ENCODE results near the gene GLRX3.

DNA sequence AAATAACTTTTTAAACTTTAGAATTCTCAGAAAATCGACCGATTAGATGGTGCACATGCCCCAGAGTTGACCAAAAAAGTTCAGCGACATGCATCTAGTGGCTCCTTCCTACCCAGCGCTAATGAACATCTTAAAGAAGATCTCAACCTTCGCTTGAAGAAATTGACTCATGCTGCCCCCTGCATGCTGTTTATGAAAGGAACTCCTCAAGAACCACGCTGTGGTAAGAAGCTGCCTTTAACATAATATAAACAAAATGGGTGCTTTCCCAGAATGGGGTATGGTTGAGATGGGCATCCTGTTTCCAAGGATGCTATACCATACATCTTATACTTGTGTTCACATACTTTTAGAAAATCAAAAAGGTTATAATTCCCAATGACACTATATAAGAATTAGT is 24.6 kb downstream of the GLRX3 start:
- TF ChIP-seq, protein P1, sequence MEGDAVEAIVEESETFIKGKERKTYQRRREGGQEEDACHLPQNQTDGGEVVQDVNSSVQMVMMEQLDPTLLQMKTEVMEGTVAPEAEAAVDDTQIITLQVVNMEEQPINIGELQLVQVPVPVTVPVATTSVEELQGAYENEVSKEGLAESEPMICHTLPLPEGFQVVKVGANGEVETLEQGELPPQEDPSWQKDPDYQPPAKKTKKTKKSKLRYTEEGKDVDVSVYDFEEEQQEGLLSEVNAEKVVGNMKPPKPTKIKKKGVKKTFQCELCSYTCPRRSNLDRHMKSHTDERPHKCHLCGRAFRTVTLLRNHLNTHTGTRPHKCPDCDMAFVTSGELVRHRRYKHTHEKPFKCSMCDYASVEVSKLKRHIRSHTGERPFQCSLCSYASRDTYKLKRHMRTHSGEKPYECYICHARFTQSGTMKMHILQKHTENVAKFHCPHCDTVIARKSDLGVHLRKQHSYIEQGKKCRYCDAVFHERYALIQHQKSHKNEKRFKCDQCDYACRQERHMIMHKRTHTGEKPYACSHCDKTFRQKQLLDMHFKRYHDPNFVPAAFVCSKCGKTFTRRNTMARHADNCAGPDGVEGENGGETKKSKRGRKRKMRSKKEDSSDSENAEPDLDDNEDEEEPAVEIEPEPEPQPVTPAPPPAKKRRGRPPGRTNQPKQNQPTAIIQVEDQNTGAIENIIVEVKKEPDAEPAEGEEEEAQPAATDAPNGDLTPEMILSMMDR (conservative IDR thresholded peaks at IDR 0.05; ENCODE audit: low read length), result no peak; the same call in 1 of the 2 replicates
- TF ChIP-seq EZH2phosphoT487 (IDR thresholded peaks at IDR 0.05; ENCODE audit: borderline replicate concordance), result no peak
